SU-DHL-6 (cell line): ENCODE measurements around the gene ALPI.

Experiments used
- EZH2phosphoT487 ChIP-seq: fragments of 200-600 bp; sonication (generic), shearing (Covaris generic); conservative IDR thresholded peaks from 2 replicates; pipeline ENCODE4 v1.6.1; 2018; ENCODE audit warnings: mild to moderate bottlenecking, antibody characterized with exemption, low read length, moderate library complexity, mixed read lengths
- TF ChIP-seq, protein P1 (sequence below): fragments of 200-600 bp; sonication (generic); IDR thresholded peaks from one replicate; pipeline ENCODE4 v1.5.1; 2017; ENCODE audit warnings: antibody characterized with exemption, mild to moderate bottlenecking, low read length, moderate library complexity; ENCODE audit not compliant: insufficient read depth, poor library complexity, severe bottlenecking

DNA sequence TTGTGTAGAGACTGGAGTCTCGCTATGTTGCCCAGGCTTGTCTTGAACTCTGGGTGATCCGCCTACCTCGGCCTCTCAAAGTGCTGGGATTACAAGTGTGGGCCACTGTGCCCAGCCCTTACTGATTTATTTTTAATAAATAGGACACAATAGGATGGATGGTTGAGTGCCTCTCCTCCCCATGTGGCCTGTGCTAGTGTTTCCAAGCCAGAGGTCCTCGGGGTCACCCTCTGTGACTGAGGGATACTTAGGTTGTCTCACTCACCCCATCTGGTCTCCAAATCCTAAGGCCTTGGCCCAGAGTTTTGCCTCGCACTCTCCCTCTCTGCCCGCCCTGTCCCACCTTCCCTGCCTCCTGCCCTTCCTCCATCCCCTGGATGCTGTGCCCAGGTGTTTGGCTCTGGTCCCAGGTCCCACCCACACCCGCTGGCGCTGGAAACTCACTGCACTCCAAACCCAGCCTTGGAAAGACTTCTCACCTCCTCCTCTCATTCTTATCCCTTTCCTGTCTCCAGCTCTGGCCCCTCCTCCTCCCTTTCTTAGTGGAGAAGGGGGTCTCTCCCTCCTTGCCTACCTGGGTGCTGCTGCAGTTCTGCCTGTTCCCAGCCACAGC is 36.4 kb downstream of the ALPI start:
- TF ChIP-seq, protein P1, sequence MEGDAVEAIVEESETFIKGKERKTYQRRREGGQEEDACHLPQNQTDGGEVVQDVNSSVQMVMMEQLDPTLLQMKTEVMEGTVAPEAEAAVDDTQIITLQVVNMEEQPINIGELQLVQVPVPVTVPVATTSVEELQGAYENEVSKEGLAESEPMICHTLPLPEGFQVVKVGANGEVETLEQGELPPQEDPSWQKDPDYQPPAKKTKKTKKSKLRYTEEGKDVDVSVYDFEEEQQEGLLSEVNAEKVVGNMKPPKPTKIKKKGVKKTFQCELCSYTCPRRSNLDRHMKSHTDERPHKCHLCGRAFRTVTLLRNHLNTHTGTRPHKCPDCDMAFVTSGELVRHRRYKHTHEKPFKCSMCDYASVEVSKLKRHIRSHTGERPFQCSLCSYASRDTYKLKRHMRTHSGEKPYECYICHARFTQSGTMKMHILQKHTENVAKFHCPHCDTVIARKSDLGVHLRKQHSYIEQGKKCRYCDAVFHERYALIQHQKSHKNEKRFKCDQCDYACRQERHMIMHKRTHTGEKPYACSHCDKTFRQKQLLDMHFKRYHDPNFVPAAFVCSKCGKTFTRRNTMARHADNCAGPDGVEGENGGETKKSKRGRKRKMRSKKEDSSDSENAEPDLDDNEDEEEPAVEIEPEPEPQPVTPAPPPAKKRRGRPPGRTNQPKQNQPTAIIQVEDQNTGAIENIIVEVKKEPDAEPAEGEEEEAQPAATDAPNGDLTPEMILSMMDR, result no peak
- TF ChIP-seq EZH2phosphoT487, result no peak
